Measurements from ENCODE around the gene MAP3K6. TPM values are rescaled to one million over a fixed set of nuclear protein-coding genes. Genes with fewer than 3 reads are reported as not detected.

MAP3K6 gene
- total and polyA plus RNA-seq, 2 of the 4 experiments (the other 2 are of a cell fraction), result 4.8 to 15.9 TPM

DNA sequence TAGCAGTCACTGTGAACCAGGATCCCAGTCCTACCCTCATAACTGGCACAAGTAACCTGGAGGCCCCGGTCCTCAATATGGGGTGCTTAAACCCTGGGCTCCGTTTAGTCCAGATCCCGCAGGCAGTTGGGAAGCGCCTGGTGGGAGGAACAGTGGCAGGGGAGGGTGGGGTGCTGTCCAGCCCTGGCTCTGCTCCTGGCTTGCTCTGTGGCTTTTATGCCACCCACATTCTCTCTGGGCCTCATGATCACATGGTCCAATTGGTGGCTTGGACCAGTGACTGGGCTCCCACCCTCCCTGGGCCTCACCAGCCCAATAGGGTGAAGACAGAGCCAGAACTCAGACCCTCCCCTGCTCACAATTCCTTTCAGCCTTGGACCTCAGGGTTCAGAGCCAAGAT lies 13.5 kb upstream of the MAP3K6 start:
- TF ChIP-seq MAZ (IDR thresholded peaks at IDR 0.05; ENCODE audit: borderline replicate concordance, low read depth, low read length), result no peak
- no peak for TF ChIP-seq BHLHE40 (IDR thresholded peaks at IDR 0.05; ENCODE audit: low read depth, low read length)
- TF ChIP-seq RFX5 (IDR thresholded peaks at IDR 0.05; ENCODE audit: low read depth, low read length), result no peak
- TF ChIP-seq RAD21 (IDR thresholded peaks at IDR 0.05; ENCODE audit: low read length), result no peak
- no peak for TF ChIP-seq FOS (IDR thresholded peaks at IDR 0.05; ENCODE audit: low read depth, low read length)
- TF ChIP-seq POLR2A (IDR thresholded peaks at IDR 0.05; ENCODE audit: low read depth, low read length), result no peak
- TF ChIP-seq, protein P1, sequence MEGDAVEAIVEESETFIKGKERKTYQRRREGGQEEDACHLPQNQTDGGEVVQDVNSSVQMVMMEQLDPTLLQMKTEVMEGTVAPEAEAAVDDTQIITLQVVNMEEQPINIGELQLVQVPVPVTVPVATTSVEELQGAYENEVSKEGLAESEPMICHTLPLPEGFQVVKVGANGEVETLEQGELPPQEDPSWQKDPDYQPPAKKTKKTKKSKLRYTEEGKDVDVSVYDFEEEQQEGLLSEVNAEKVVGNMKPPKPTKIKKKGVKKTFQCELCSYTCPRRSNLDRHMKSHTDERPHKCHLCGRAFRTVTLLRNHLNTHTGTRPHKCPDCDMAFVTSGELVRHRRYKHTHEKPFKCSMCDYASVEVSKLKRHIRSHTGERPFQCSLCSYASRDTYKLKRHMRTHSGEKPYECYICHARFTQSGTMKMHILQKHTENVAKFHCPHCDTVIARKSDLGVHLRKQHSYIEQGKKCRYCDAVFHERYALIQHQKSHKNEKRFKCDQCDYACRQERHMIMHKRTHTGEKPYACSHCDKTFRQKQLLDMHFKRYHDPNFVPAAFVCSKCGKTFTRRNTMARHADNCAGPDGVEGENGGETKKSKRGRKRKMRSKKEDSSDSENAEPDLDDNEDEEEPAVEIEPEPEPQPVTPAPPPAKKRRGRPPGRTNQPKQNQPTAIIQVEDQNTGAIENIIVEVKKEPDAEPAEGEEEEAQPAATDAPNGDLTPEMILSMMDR (conservative IDR thresholded peaks at IDR 0.05; ENCODE audit: low read depth, low read length), result no peak
- TF ChIP-seq MAFK (IDR thresholded peaks at IDR 0.05; ENCODE audit: low read depth, low read length), result no peak
- TF ChIP-seq MXI1 (IDR thresholded peaks at IDR 0.05; ENCODE audit: borderline replicate concordance, low read depth, low read length), result no peak
- TF ChIP-seq CEBPB (IDR thresholded peaks at IDR 0.05; ENCODE audit: low read depth, low read length), result no peak
- TF ChIP-seq NFE2L2 (IDR thresholded peaks at IDR 0.05; ENCODE audit: low read depth, low read length), result no peak
- TF ChIP-seq, protein P2, sequence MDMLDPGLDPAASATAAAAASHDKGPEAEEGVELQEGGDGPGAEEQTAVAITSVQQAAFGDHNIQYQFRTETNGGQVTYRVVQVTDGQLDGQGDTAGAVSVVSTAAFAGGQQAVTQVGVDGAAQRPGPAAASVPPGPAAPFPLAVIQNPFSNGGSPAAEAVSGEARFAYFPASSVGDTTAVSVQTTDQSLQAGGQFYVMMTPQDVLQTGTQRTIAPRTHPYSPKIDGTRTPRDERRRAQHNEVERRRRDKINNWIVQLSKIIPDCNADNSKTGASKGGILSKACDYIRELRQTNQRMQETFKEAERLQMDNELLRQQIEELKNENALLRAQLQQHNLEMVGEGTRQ (IDR thresholded peaks at IDR 0.05; ENCODE audit: low read depth, low read length), result no peak
- TF ChIP-seq, protein P3, sequence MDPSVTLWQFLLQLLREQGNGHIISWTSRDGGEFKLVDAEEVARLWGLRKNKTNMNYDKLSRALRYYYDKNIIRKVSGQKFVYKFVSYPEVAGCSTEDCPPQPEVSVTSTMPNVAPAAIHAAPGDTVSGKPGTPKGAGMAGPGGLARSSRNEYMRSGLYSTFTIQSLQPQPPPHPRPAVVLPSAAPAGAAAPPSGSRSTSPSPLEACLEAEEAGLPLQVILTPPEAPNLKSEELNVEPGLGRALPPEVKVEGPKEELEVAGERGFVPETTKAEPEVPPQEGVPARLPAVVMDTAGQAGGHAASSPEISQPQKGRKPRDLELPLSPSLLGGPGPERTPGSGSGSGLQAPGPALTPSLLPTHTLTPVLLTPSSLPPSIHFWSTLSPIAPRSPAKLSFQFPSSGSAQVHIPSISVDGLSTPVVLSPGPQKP (IDR thresholded peaks at IDR 0.05; ENCODE audit: borderline replicate concordance, low read depth, low read length), result no peak
- no peak for TF ChIP-seq SMC3 (IDR thresholded peaks at IDR 0.05; ENCODE audit: low read depth, low read length)
- no peak for TF ChIP-seq CHD1 (IDR thresholded peaks at IDR 0.05; ENCODE audit: low read depth, low read length)
- in situ Hi-C loops (cut with MboI; ENCODE audit: low sequenced_read_pairs), result no loop called here
- no peaks in the 10 kb centered on the region for H3K9me3 ChIP-seq (ENCODE audit: control insufficient read depth, insufficient read depth, low read length)
- H4K5ac ChIP-seq (ENCODE audit: low read depth, low read length), result no peak overlapping the region
- H3K23ac ChIP-seq (ENCODE audit: low read depth, low read length), result no peak overlapping the region
- no peak overlapping the region for H2BK15ac ChIP-seq (ENCODE audit: low read depth, low read length)
- H3K9me1 ChIP-seq (ENCODE audit: insufficient read depth, low read length), result no peaks in the 10 kb centered on the region
- H3K27ac ChIP-seq (ENCODE audit: insufficient read depth, low read length), result no peak overlapping the region
- CTCF ChIA-PET, result no interaction called here
- H2BK5ac ChIP-seq (ENCODE audit: low read depth, low read length, poor library complexity, severe bottlenecking), result no peak overlapping the region
- no peak overlapping the region for H3K4ac ChIP-seq (ENCODE audit: low read depth, low read length)
- H3K27me3 ChIP-seq (ENCODE audit: control insufficient read depth, insufficient read depth, low read length), result peaks cover 34% of the 10 kb centered on the region
- no peak overlapping the region for H2BK120ac ChIP-seq (ENCODE audit: low read depth, low read length)
- H2AK5ac ChIP-seq (ENCODE audit: low read depth, low read length), result no peak overlapping the region
- H3K4me2 ChIP-seq (ENCODE audit: low read depth, low read length), result no peak overlapping the region
- H2BK20ac ChIP-seq (ENCODE audit: low read depth, low read length), result no peak overlapping the region
- no peak overlapping the region for H3K18ac ChIP-seq (ENCODE audit: low read depth, low read length)
- no peaks in the 10 kb centered on the region; the same call in 1 of the 2 replicates for H4K20me1 ChIP-seq (ENCODE audit: insufficient read depth, low read length)
- H3K56ac ChIP-seq (ENCODE audit: extremely low read depth, insufficient read depth, low read length), result no peak overlapping the region
- H2AK9ac ChIP-seq (replicated peaks; ENCODE audit: low read depth, low read length, poor library complexity), result no peak overlapping the region
- WGBS, 2 experiments (ENCODE audit: extremely low coverage in 2 of 2, insufficient read length in 1 of 2), result no CpG with 5 or more reads among the region's 4 CpGs
- no peak overlapping the region for H3K9ac ChIP-seq (ENCODE audit: low read depth, low read length)
- H3K36me3 ChIP-seq (ENCODE audit: control insufficient read depth, insufficient read depth, low read length), result no peaks in the 10 kb centered on the region
- dilution Hi-C loops (cut with HindIII; ENCODE audit: low sequenced_read_pairs, unreplicated experiment), result no loop called here
- no TSS peak for BruUV-seq (replicated peaks)
- DNase-seq (no peak), ATAC-seq (ENCODE audit: low read depth) (no peak)
- intact Hi-C loops (cut with micrococcal nuclease), result no loop called here
- no peak overlapping the region for H4K8ac ChIP-seq (ENCODE audit: low read depth in 2 of 2, low read length in 2 of 2)
- no peak overlapping the region for H3K4me3 ChIP-seq (ENCODE audit: insufficient read depth, low read depth, low read length)
- H4K91ac ChIP-seq (ENCODE audit: insufficient read depth, low read depth, low read length), result no peak overlapping the region
- no peak overlapping the region for H2AFZ ChIP-seq (replicated peaks; ENCODE audit: low read length, poor library complexity)
- POLR2A ChIA-PET (ENCODE audit: unreplicated experiment), result no interaction called here
- no peak overlapping the region for H3K14ac ChIP-seq (replicated peaks; ENCODE audit: low read depth, low read length)
- no peaks in the 10 kb centered on the region for H3K4me1 ChIP-seq (ENCODE audit: control insufficient read depth, insufficient read depth, low read length)
- no peaks in the 10 kb centered on the region for H3K79me1 ChIP-seq (ENCODE audit: low read depth in 1 of 2, low read length in 2 of 2)
